ENCODE results near the gene POLRMT. TPM values are rescaled to one million over a fixed set of nuclear protein-coding genes. Genes with fewer than 3 reads are reported as not detected.

POLRMT gene
- total RNA-seq, 1 donor from 2014 or later = 14.1 TPM

GRCh38 chr19:616747-617526, 16.4 kb downstream of the POLRMT start:
- H4K20me1 ChIP-seq (ENCODE audit: low read depth) = no peaks in the 10 kb centered on the region
- Mint-ChIP-seq H3K4me3 (no peak overlapping the region), H3K4me1 (no peaks in the 10 kb centered on the region), H3K36me3 (peaks cover 17% of the 10 kb centered on the region), H3K9me3 (no peaks in the 10 kb centered on the region), H3K27me3 (ENCODE audit: insufficient read depth, low read depth) (peaks cover 3% of the 10 kb centered on the region), H3K27ac (no peak overlapping the region)
- no peak overlapping the region for H3K4me2 ChIP-seq
- no peak overlapping the region for H3K4me3 ChIP-seq
- TF ChIP-seq EZH2phosphoT487 (IDR thresholded peaks at IDR 0.05) (no peak), EZH2 (IDR thresholded peaks at IDR 0.05) (no peak), CTCF (IDR thresholded peaks at IDR 0.05) (no peak)
- H3F3A ChIP-seq (ENCODE audit: low read depth) = no peaks in the 10 kb centered on the region
- H3K27me3 ChIP-seq = no peaks in the 10 kb centered on the region
- DNase-seq (ENCODE audit: low spot score) = no peak
- H3K9me3 ChIP-seq (ENCODE audit: low read depth) = no peaks in the 10 kb centered on the region
- H3K9ac ChIP-seq = no peak overlapping the region
- H3K4me1 ChIP-seq = no peaks in the 10 kb centered on the region
- H3K27ac ChIP-seq = no peak overlapping the region
- H3K36me3 ChIP-seq = no peaks in the 10 kb centered on the region
- H3K79me2 ChIP-seq (ENCODE audit: low read depth) = no peaks in the 10 kb centered on the region
- no peak overlapping the region for H2AFZ ChIP-seq (replicated peaks)

GRCh38 chr19:616062-616700, 17.2 kb downstream of the POLRMT start:
- H3K27ac ChIP-seq = no peak overlapping the region
- H3K4me2 ChIP-seq = no peak overlapping the region
- no peak overlapping the region for H3K4me3 Mint-ChIP-seq
- TF ChIP-seq EZH2phosphoT487 (IDR thresholded peaks at IDR 0.05) (no peak), EZH2 (IDR thresholded peaks at IDR 0.05) (no peak)
- DNase-seq (ENCODE audit: low spot score) = no peak
- no peaks in the 10 kb centered on the region for H3K9me3 Mint-ChIP-seq
- no peaks in the 10 kb centered on the region for H3K4me1 ChIP-seq
- no peak overlapping the region for H3K4me3 ChIP-seq
- peaks cover 3% of the 10 kb centered on the region for H3K27me3 Mint-ChIP-seq (ENCODE audit: insufficient read depth, low read depth)
- no peaks in the 10 kb centered on the region for H3K36me3 ChIP-seq
- no peak overlapping the region for H3K27ac Mint-ChIP-seq
- no peak overlapping the region for H2AFZ ChIP-seq (replicated peaks)
- no peaks in the 10 kb centered on the region for H3F3A ChIP-seq (ENCODE audit: low read depth)
- H3K27me3 ChIP-seq = no peaks in the 10 kb centered on the region
- H3K36me3 Mint-ChIP-seq = peaks cover 17% of the 10 kb centered on the region
- no peaks in the 10 kb centered on the region for H4K20me1 ChIP-seq (ENCODE audit: low read depth)
- H3K9me3 ChIP-seq (ENCODE audit: low read depth) = no peaks in the 10 kb centered on the region
- no peak overlapping the region for H3K9ac ChIP-seq
- H3K4me1 Mint-ChIP-seq = peaks cover 2% of the 10 kb centered on the region
- no peaks in the 10 kb centered on the region for H3K79me2 ChIP-seq (ENCODE audit: low read depth)

- no peaks in the 10 kb centered on the region for H3K9me3 Mint-ChIP-seq
- no peak overlapping the region for H3K9ac ChIP-seq
- no peaks in the 10 kb centered on the region for H3K36me3 ChIP-seq
- peaks cover 17% of the 10 kb centered on the region for H3K36me3 Mint-ChIP-seq
- DNase-seq (ENCODE audit: low spot score) = no peak
- no peaks in the 10 kb centered on the region for H3K9me3 ChIP-seq (ENCODE audit: low read depth)
- H3K4me3 Mint-ChIP-seq = no peak overlapping the region
- H3K4me1 Mint-ChIP-seq = peaks cover 6% of the 10 kb centered on the region
- no peak overlapping the region for H3K27ac ChIP-seq
- no peak for TF ChIP-seq EZH2phosphoT487 (IDR thresholded peaks at IDR 0.05)
- TF ChIP-seq CTCF (IDR thresholded peaks at IDR 0.05) = no peak
- no peak for TF ChIP-seq EZH2 (IDR thresholded peaks at IDR 0.05)
- no peak overlapping the region for H3K4me3 ChIP-seq
- peaks cover 7% of the 10 kb centered on the region for H3K27me3 Mint-ChIP-seq (ENCODE audit: insufficient read depth, low read depth)
- H3K27ac Mint-ChIP-seq = no peak overlapping the region
- H3K27me3 ChIP-seq = no peaks in the 10 kb centered on the region
- H2AFZ ChIP-seq (replicated peaks) = no peak overlapping the region
- H4K20me1 ChIP-seq (ENCODE audit: low read depth) = no peaks in the 10 kb centered on the region
- H3K79me2 ChIP-seq (ENCODE audit: low read depth) = no peaks in the 10 kb centered on the region
- H3K4me2 ChIP-seq = no peak overlapping the region
- H3F3A ChIP-seq (ENCODE audit: low read depth) = no peaks in the 10 kb centered on the region
- H3K4me1 ChIP-seq = no peaks in the 10 kb centered on the region
These were observed 17.7 kb downstream of the POLRMT start for GRCh38 chr19:615619-616018.

All from neural progenitor cell (in vitro differentiated cells).